Kidney (tissue), 14 donors: Measurements from ENCODE around the gene NPFFR1. TPM values are rescaled to one million over a fixed set of nuclear protein-coding genes. Genes with fewer than 3 reads are reported as not detected.

Source experiments
- DNase-seq, 5 donors: peaks; one replicate each; pipeline ENCODE4 v3.0.0-alpha.2; 2013 to 2020
- FAIRE-seq: peaks from 2 replicates; lab custom pipeline; 2012; peaks lifted over from hg19 to GRCh38; lab: Jason Lieb, UNC
- H3K27ac ChIP-seq, 2 donors: one replicate each; pipeline ENCODE4 v1.7.0; 2013; ENCODE audit warnings: low read depth in 2 of 2, low read length in 2 of 2, inconsistent platforms in 1 of 2
- H3K27me3 ChIP-seq: one replicate; pipeline ENCODE4 v1.7.1; 2013; ENCODE audit warnings: low read length, inconsistent platforms; ENCODE audit not compliant: control insufficient read depth, insufficient read depth
- H3K36me3 ChIP-seq, 3 donors: one replicate each; pipeline versions ENCODE4 v1.7.0 to v1.7.1; 2013; ENCODE audit warnings: low read length in 3 of 3, control low read depth in 1 of 3, inconsistent platforms in 1 of 3; ENCODE audit not compliant: insufficient read depth in 3 of 3, control insufficient read depth in 2 of 3
- H3K4me1 ChIP-seq, 3 donors: one replicate each; pipeline versions ENCODE4 v1.7.0 to v1.7.1; 2013; ENCODE audit warnings: low read length in 3 of 3, inconsistent platforms in 1 of 3, low read depth in 1 of 3; ENCODE audit not compliant: control insufficient read depth in 2 of 3, insufficient read depth in 2 of 3
- H3K4me3 ChIP-seq, 3 donors: one replicate each; pipeline versions ENCODE4 v1.7.0 to v1.8.1; 2013; ENCODE audit warnings: low read length in 3 of 3, control low read depth in 1 of 3, inconsistent platforms in 1 of 3
- H3K9ac ChIP-seq, 3 donors: one replicate each; pipeline versions ENCODE4 v1.7.0 to v1.7.1; 2013; ENCODE audit warnings: low read length in 3 of 3, control low read depth in 1 of 3, inconsistent platforms in 1 of 3
- H3K9me3 ChIP-seq, 3 donors: one replicate each; pipeline versions ENCODE4 v1.7.0 to v1.7.1; 2013; ENCODE audit warnings: low read length in 3 of 3, control low read depth in 1 of 3, inconsistent platforms in 1 of 3; ENCODE audit not compliant: control insufficient read depth in 2 of 3, insufficient read depth in 1 of 3
- CTCF ChIP-seq: IDR thresholded peaks from 3 replicates; pipeline ENCODE4 v1.5.1; 2012; ENCODE audit warnings: mild to moderate bottlenecking, moderate library complexity, borderline replicate concordance; ENCODE audit not compliant: insufficient read depth; ENCODE audit errors: extremely low read depth
- intact Hi-C: fragments of 100-400 bp; cut with DNase I; formaldehyde crosslinking; loops from one replicate; pipeline ENCODE4 v1.11.1; 2022
- polyA plus RNA-seq: library from polyadenylated mRNA; stranded (reverse); fragments of 350-450 nt; fragmentation: Illumina TruSeq; extraction: RNeasy Lipid Tissue Mini Kit (QIAGEN cat#74804); gene quantifications from one replicate; pipeline ENCODE4 v1.2.3, GENCODE V29; 2014; ENCODE audit warnings: low read depth, low replicate concordance; ENCODE audit not compliant: insufficient read depth
- total RNA-seq: library from RNA; stranded (reverse); fragmentation: NEBNext Ultra II Directional; extraction: Animal tissue kit (Norgen Biotek cat#: 25700); gene quantifications from one replicate; pipeline ENCODE4 v1.2.1, GENCODE V29; 2021
- donor health status: control.
- donor health status: control.
- donor health status: control.
- donor health status: control.
- donor health status: control.
- donor health status: DM: yes; HTN: yes; CAD: no.
- donor health status: Normal renal cell carcinoma (clear cell type).

NPFFR1 gene
- total and polyA plus RNA-seq, 2 donors from 2014 or later, result 0.09 TPM; not detected in 1

DNA sequence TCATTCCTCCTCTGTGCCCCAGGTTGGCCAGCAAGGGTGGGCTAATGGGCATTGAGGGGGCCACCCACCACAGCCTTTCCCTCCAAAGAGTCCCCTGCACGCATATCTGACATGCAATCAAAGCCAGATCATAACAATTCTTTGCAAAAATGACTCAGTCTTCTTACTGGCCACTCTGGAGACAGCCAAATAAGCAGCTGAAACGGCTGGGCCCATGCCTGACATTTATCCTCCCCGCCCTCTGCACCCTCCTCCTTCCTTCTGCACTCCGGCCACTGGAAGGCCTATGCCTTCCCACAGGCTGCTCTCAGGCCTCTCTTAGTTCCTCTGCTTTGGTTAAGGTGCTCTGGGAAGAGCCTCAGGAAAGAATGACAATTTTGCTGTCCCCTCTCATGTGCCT is 29.2 kb upstream of the NPFFR1 start:
- TF ChIP-seq CTCF, result no peak
- H3K27me3 ChIP-seq, result no peaks in the 10 kb centered on the region
- no peak overlapping the region for H3K9ac ChIP-seq
- no peak overlapping the region for H3K4me3 ChIP-seq
- no peak overlapping the region for H3K27ac ChIP-seq
- no peaks in the 10 kb centered on the region for H3K4me1 ChIP-seq
- DNase-seq, result peak in 1 of 5 donors; percentile 66
- intact Hi-C loops, result no loop called here
- no peak for FAIRE-seq
- no peaks in the 10 kb centered on the region for H3K36me3 ChIP-seq
- no peaks in the 10 kb centered on the region for H3K9me3 ChIP-seq

DNA sequence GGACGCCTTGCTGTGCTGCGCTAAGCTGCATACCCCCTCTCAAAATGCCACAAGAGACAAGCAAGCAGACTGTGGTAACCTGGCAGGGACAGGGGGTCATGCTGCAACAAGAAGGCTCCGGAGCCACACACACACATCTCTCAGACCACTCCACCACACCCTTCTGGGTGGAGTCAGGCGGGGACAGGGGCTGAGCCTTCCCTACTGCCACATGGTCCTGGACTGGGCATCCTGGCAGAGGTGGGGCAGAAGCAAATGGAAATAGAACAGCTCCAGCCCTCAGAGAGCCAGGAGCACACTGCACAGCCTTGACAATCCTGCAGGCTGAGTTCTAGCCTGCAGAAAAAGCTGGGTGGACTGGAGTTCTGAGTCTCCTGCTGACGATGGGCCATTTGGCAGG is 28.4 kb upstream of the NPFFR1 start:
- intact Hi-C loops, result no loop called here
- H3K27ac ChIP-seq, result no peak overlapping the region
- no peaks in the 10 kb centered on the region for H3K9me3 ChIP-seq
- no peaks in the 10 kb centered on the region for H3K4me1 ChIP-seq
- H3K27me3 ChIP-seq, result no peaks in the 10 kb centered on the region
- FAIRE-seq (no peak), DNase-seq (peak in 1 of 5 donors; percentile 16)
- no peak overlapping the region for H3K9ac ChIP-seq
- no peak overlapping the region for H3K4me3 ChIP-seq
- no peak for TF ChIP-seq CTCF
- H3K36me3 ChIP-seq, result no peaks in the 10 kb centered on the region

DNA sequence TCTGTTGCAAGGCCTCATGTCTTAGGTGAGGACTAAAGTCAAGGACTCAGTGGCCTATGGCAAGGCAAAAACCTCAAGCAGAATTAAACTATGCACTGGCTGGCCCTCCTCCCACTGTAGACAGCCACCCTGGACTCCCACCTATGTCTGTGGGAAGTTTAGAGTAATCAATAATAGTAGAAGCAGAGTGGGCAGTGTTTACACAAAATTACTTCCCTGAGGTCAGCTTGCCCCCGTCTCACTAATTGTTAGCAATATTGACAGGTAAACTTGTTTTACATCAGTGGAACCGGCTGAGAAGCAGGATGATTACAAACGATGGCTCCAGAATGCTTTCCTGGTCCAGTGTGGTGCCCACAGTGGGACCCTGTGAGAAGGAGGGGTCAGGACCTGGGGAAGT is 27.9 kb upstream of the NPFFR1 start:
- Histone ChIP-seq H3K36me3 (no peaks in the 10 kb centered on the region), H3K9me3 (no peaks in the 10 kb centered on the region), H3K4me1 (no peaks in the 10 kb centered on the region), H3K9ac (no peak overlapping the region), H3K27ac (no peak overlapping the region), H3K27me3 (no peaks in the 10 kb centered on the region), H3K4me3 (no peak overlapping the region)
- intact Hi-C loops, result no loop called here
- no peak for DNase-seq
- FAIRE-seq, result no peak
- TF ChIP-seq CTCF, result no peak

- no peak for FAIRE-seq
- DNase-seq, result peak in 1 of 5 donors; percentile 42
- H3K9me3 ChIP-seq, result no peaks in the 10 kb centered on the region
- no peak overlapping the region for H3K9ac ChIP-seq
- no peaks in the 10 kb centered on the region for H3K27me3 ChIP-seq
- H3K4me1 ChIP-seq, result no peaks in the 10 kb centered on the region
- H3K4me3 ChIP-seq, result no peak overlapping the region
- intact Hi-C loops, result no loop called here
- H3K27ac ChIP-seq, result no peak overlapping the region
- no peak for TF ChIP-seq CTCF
- H3K36me3 ChIP-seq, result no peaks in the 10 kb centered on the region
These were observed 25.9 kb upstream of the NPFFR1 start for GRCh38 chr10:70309661-70310060.
